ENCODE results near the gene JPH2.

JPH2 gene

DNA sequence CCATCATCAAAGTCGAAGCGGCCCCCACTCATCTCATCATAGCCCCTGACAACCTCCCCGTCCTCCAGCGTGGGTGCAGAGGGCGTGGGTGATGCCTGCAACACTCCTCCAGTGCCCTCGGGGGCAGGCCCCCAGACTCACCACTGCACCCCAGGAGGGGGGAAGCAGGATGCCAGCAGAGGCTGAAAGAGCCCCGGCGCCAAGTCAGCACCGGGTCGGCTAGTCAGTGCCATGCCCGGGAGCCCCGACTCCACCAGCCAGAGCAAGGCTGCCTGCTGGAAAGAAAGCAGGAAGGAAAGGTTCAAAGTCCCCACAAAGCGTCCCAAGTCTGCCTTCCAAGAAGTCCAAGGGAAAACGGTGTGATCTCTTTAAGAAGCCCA is 324 bp downstream of the JPH2 start:
- DNase-seq, result no peak

DNA sequence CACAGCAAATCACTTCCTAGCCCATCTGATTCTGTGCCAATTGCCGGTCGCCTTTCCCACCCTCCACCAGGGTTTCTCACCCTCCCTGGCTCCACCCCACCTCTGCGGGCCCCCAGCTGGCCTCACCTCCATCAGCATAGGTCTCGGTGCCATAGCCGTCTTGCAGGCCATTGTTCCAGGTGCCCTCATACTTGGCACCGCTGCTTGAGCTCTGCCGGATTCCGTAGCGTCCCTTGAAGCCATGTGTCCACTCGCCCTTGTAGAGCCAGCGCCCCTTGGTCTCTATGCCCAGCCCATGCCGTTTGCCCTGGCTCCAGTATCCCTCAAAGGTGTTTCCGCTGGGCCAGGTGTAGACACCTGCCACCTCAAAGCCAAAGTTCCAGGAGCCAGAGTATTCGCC is 787 bp downstream of the JPH2 start:
- DNase-seq, result no peak

DNA sequence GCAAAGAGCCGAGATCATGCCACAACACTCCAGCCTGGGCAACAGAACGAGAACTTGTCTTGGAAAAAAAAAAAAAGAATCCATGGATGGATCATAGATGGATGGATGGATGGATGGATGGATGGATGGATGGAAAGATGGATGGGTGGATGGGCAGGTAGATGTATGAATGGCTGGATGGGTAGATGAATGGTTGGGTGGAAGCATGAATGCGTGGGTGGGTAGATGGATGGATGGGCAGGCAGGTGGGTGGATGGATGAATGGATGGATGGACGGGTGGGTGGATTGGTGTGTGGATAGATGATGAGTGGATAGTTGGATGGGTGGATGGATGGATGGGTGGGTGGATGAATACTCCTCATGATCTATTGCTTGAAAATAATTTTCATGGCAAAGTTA is 1.4 kb downstream of the JPH2 start:
- no peak for DNase-seq

DNA sequence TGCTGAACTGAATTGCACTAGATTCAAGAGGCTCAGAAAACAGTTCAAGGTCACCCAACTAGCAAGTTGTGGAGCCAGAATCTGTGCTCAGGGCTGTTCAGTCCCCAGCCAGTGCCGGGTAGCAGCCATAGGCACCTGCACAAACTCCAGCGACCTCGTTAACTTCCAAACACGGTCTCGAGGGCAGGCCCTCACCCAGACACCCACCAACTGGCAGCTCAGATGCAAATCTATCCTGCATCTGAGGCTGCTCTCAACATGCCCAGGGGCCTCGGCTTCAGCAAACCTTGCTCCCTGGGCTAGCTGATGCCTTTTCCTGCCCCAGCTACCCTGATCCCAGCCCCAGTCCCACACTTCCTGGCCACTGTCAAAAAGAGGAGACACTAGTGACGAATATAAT is 3.7 kb downstream of the JPH2 start:
- DNase-seq, result no peak

DNA sequence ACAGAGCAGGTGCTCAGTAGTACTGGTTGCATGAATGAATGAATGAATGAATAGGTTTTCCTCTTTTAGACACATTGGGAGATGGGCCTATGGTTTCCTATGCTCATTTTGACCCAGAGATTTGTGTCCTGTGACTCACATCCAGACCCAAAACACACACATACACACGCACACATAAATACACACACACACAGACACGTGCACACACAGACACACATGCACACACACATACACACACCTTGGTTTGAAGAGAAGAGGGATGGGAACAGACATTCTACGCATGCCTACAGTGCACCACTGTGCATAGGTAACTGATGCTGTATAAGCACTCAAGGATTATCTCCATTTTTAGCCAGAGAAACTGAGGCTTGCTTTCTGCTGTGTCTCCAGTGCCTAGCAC is 4.1 kb downstream of the JPH2 start:
- no peak for DNase-seq

DNA sequence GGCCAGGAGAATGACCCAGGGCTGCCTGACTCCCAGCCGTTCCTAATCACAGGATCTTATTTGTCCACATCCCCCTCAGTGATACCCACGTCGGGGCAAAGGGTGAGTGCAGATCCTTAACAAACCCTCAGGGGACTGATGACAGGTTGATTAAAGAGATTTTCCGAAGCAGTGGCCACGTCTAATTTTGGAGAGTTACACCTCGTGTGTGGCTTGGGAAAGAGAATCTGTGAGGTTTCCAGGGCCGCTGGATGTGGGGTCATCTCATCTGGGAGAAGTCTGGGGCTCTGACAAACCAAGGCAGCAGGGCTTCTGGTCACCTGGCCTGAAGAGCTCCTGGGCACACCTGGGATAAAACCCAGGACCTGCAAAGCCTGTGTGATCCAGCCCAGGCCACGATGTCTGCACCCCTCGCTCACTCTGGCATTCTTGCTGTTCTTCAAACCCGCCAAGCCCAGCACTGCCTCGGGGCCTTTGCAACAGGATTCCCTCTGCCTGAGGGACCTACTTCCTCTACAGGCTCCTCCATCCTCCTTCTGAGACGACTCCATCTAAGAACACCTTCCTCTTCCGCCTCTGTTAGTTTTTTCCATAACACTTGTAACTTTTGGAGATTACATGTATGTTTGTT is 4.7 kb downstream of the JPH2 start:
- DNase-seq, result no peak

DNA sequence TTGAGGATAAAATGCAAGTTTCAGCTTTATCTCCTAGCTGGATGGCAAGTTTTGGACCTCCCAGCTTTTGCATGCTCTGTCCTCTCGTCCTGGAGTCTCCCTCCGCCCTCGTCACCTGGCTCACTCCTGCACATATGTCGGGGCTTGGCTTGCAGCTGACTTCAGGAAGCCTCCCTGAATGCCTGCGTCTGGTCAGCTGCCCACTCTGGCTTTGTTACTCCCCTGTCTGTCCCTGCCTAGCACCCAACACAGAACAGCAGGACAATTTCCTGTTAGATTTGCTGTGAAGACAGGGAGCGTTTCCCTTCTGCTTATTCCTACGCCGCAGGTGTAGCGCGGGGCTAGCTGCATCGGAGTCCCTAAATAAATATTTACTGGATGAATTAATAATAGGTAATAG is 5.4 kb downstream of the JPH2 start:
- DNase-seq, result no peak

DNA sequence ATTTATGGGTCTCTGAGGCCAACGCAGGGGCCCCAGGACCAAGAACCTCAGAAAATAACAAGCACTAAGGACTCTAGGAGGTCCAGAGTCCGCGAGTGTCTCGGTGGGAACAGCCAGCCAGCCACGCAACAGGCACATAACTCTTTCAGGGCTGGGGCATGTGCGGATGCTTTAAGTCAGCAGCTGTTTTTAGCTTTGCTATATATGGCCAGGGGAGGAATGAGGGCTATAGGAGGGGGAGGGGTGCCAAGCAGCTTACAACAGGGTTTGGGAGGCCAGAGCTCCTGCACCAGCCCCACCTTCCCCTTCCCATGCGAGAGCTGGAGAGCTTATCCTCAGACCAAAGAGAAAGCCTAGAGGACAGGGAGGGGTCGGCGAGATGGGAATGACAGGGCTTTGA is 6.2 kb downstream of the JPH2 start:
- DNase-seq, result no peak

DNA sequence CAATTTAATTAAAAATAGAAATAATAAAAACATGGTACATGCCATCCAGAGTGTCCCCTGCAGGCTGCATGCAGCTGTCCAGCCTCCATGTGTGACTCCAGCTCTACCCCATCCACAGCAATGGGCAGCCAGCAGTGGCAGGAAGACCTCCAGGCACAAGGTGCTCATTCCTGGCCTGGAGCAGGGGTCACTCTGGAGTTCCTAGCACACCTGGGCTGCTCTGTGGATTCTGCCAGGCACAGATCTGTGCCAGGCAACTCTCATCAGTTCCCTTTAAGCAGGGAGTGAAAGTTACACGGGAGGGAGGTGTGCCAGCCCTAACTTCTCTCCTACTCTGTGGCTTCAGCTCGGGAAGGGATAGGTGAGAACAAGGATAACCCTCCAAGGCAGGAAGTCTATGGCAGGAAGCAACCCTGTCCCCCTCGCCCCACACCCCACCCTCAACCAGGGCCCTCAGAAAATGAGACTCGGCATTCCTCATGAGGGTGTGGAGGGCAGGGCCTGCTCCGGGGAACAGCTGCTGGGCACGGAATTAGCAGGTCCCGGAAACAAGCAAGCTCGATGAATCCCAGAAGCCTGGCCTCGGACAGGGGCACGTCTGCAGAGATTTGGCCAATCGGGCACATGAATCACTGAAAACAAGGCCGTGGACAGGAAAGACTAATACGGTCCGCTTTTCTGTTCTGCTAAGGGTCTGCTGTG is 10.0 kb downstream of the JPH2 start:
- no peak for DNase-seq

DNA sequence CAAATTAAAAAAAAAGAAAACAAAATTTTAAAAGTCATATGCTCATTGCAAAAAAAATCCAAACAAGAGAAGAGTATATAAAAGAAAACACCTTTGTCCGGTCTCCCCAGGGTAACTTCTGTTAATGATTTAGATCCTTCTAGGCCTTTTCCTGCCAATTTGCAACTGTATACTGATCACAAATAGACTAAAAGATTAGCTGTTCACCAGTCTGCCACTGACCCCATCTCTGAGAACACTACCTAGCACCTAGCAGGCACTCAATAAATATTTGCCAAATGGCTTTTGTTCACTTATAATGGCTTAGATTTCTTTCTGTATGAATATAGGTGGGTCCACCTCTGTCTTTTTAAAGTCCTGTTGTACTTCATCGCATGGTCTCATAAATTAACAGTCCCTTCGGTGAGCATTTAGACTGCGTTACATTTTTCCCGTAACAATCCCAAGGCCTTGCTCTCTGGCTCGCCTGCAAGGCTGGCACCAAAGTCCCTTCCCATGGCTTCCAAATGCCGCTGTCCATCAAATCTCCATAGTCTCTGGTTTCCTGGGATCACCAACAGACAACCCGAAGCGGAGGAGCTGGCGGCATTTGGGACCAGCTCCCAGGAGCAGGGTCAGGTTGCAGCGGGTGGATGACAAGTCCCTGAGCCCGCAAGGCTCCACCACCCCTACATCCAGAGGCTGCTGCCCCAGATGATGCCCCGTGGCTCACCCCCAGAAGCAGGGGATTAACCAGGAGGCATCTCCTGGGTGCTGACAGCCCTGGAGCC is 11.8 kb downstream of the JPH2 start:
- DNase-seq, result no peak

DNA sequence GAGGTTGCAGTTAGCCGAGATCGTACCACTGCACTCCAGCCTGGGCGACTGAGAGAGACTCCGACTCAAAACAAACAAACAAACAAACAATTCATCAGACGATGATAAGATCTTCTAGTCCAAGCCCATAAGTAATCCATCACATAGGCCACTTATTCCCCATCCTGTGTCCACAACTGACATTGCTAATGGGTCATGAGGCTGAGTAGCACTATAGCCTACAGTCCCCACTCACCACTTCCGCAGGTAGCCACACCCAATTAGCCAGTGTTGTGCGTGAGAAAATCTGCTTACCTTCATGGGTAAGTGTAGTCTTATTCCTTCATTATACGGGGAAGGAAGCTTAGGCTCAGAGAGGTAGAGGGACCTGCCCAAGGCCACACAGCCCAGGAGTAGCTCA is 13.1 kb downstream of the JPH2 start:
- no peak for DNase-seq

DNA sequence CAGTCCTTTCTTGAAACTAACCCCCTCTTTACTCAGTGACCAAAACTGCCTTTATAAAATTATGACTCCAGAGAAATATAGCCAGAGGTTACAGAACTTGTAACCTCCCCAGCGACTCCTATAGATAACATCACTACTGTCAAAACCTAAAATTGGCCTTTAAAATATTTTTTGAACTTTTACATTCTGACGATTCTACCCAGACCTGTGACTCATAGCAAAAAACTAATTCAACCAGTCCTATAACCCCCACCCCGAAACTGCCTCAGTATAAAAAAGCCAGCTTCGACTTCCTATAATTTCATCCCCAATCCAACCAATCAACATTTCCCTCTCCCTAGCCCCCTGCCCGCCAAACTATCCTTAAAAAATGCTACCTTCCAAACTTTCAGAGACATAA is 13.9 kb downstream of the JPH2 start:
- DNase-seq, result no peak

DNA sequence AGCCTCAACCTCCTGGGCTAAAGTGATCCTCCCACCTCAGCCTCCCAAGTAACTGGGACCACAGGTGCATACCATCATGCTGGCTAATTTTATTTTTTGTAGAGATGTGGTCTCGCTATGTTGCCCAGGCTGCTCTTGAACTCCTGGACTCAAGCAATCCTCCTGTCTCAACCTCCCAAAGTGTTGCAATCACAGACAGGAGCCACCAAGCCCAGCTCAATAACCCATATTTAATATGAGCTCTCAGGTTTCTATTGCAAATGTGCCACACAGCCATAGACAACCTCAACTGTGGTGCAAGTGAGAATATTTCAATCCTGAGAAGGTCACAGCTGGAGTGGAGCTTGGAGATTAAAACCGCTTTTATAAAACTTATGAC is 14.4 kb downstream of the JPH2 start:
- DNase-seq, result no peak

DNA sequence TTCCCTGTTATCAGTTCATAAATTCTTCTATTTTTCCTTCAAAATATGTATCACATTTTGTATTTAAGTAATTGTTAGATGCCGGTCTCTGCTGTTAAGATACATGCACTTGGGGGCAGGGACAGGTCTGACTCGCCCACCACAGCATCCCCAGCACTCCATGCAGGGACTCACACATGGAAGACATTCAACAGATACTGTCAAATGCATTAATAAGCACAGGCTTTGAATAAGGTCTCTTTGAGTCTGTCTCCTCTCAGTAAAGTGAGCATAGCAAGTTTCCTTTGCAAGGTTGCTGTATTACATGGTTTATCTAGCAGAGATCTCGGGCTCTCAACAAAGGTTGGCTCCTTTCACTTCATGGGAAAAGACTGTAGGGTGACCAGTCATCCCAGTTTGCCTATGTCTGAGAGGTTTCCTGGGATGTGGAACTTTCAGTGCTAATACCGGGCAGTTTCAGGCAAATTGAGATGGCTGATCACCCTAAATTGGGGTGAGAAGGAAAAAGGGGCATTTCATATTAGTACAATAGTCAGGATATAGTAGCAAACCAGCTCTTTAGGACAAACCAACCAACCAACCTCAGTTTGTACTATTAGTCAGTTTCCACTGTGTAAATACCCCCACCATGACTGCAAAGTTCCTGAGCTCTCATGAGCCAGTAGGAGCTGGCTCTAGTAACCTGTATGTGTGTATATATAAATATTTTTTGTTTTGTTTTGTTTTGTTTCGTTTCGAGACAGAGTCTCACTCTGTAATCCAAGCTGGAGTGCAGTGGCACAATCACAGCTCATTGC is 15.0 kb downstream of the JPH2 start:
- DNase-seq, result no peak

DNA sequence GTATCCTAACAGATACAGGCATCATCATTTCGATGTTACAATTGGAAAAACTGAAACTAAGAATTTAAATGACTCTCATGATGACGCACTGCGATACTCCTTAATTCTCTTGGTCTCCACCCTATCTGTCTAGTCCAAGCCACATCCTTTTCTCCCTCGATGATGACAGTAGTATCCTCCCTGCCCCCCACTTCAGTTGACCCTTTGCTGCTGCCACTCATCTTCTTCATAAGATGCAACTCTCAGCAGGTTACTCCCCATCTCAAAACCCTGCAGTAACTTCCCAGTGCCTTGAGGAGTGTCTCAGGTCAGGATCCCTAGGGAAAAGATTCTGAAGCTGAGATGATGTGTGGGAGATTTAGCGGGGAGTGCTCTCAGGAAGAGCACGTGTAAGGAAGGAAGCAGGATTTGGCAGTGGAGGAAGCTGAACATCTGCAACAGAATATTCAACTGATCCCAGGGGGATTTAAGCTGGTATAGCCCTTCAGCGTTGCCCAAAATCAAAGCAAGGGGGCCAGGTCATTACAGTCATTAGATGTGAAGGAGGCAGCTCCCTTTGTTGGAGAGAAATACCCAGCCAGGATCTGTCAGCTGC is 16.1 kb downstream of the JPH2 start:
- DNase-seq, result no peak

DNA sequence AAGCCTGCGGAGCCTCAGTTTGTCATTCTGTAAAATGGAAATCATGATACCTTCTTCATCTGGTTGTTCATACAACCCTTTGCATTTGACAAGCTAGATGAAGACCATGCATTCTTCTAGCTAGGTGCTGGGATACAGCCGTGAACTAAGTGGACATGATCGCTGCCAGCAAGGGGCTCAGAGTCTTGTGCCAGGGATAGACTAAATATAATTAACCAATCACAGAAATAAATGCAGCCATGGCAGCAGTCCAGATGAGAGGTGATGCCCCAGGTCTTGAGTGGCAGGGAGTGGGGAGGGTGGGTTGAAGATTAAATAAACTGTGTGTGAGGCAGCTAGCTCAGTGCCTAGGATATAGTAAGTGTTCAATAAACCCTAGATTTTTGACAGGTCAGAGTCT is 19.3 kb downstream of the JPH2 start:
- no peak for DNase-seq

DNA sequence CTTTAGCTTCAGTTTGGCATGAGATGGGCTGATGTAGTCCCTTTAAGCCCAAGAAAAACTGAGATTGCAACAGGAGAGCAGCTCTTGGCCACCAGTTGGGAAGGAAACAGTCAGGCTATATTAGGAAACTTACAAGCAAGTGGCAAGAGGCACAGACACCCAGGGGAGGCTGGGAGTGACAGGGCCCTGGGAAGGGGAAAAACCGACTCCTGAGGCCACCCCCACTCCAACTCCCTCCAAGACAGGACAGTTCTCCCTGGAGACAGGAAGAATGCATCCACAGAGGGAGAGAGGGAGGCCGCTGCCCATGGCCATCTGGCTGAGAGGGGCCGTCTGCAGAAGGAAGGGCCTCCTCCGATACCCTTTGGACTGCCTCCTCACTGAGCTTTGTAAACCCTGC is 20.5 kb downstream of the JPH2 start:
- DNase-seq, result no peak

DNA sequence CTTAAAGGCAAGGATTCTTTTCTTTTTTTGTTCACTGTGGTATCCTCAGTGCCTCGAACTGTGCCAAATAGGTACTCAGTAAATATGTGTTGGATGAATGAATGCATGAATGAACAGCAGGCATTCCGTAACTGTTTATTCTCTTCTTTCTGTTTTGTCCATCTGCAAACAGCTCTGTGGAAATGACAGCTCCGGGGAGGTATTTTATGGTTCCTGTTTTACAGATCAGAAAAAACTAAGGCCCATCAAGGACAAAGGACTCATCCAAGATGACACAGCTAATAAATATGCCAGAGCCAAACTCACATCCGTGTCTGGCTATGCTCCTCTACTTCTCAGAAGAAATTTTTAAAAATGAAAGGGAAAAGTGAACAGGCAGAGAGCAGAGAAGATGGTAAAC is 21.0 kb downstream of the JPH2 start:
- DNase-seq, result no peak

DNA sequence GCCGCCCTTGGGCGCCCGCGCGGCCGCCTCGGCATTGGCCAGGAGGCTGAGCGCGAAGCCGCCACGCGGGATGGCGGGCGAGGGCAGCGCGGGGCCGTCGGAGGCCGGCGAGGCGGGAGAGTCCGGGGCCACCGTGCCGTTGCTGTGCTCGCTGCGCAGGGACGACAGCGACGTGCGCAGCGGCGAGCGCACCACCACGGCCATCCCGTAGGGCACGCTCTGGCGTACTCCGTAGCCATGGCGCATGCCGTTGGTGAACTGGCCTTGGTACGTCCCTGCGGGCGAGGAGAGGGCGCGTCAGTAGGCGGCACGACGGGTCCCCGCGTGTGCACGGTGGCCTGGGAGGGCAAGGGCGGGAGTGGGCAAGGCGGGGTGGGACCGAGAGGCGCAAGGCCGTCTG is 26.9 kb downstream of the JPH2 start:
- DNase-seq, result no peak

DNA sequence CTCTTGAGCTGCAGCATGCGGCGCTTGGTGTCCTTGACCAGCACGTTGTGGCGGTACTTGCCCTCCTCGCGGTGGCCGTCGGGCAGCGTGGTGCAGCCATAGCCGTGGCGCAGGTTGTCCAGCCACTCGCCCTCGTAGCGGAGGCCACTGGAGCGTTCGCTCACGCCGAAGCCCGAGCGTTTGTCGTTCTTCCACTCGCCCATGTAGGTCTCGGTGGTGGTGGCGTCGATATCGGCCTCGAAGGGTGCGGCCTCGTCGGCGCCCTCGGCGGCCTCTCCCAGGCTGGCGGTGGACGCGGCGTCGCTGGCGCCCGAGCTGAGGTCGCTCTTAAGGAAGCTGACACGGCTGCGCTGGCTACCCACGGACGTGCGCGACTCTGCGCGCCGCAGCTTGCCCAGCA is 27.3 kb downstream of the JPH2 start:
- no peak for DNase-seq

DNA sequence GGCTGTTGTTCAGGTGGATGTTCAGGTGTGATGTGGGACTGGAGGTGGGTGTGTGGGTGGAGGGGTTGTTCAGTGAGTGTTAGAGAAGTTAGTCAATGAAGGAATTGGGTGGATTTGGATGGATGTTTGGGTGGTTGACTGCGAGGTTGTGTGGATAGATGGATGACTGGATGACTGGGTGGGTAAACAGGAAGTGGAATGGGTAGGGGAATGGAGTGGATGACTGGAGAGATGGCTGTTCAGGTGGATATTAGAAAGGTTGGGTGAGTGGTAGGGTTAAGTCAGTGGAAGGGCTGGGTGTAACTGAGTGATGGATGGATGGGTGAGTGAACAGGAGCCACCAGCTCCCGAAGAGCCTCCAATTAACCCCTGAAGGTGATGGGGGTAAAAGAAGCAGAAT is 27.9 kb downstream of the JPH2 start:
- DNase-seq, result no peak

DNA sequence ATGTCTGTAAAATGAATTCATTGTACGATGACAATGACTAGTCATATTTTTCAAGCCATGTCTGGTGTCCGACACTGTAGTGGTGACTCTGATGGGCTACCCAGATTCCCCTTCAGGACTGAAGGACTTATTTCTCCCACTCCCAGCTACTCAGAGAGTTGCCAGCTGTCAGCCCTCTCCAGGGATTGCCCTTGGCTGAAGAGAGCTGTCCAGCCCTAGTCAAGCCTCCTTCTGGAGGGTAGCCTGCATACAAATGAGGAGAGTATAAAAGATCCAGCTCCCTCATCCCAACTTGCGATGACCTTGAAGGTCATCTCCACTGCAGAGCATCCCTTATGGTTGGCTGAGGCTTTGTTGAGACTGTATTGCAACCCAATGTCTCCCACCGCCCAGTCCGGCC is 29.9 kb downstream of the JPH2 start:
- no peak for DNase-seq

DNA sequence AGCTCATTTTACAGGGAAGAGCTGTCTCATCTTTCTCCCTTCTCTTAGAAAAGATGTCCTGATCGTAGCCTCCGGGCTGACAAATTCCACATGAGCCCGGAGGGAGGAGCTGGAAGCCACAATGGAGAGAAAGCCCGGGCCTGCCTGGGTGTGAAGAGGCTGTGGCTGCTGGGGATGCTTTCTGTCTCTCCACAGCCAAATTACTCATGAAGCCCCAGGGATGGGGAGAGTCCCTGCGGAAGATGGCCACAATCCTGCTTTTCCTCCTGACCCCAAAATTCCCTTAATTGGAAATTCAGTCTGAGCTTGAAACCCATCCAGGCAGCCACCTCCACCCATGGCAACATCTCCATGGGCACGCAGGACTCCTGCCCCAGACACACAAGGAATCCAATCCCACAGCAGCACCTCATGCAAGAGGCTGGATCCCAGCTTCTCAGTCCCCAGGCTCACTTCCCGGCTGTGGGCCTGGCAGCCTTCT is 32.4 kb downstream of the JPH2 start:
- no peak for DNase-seq

All from activated CD8-positive, alpha-beta memory T cell treated with anti-CD3 and anti-CD28 coated beads, Interleukin-2, amount 50 U/mL, for 4 hours (primary cell).